ENCODE data around the gene RBBP8NL.

Gene RBBP8NL

GRCh38 chr20:62418709-62419487 is 8.4 kb downstream of the RBBP8NL start:
- no peak for DNase-seq

GRCh38 chr20:62417981-62418708 is 9.2 kb downstream of the RBBP8NL start:
- no peak for DNase-seq

DNA sequence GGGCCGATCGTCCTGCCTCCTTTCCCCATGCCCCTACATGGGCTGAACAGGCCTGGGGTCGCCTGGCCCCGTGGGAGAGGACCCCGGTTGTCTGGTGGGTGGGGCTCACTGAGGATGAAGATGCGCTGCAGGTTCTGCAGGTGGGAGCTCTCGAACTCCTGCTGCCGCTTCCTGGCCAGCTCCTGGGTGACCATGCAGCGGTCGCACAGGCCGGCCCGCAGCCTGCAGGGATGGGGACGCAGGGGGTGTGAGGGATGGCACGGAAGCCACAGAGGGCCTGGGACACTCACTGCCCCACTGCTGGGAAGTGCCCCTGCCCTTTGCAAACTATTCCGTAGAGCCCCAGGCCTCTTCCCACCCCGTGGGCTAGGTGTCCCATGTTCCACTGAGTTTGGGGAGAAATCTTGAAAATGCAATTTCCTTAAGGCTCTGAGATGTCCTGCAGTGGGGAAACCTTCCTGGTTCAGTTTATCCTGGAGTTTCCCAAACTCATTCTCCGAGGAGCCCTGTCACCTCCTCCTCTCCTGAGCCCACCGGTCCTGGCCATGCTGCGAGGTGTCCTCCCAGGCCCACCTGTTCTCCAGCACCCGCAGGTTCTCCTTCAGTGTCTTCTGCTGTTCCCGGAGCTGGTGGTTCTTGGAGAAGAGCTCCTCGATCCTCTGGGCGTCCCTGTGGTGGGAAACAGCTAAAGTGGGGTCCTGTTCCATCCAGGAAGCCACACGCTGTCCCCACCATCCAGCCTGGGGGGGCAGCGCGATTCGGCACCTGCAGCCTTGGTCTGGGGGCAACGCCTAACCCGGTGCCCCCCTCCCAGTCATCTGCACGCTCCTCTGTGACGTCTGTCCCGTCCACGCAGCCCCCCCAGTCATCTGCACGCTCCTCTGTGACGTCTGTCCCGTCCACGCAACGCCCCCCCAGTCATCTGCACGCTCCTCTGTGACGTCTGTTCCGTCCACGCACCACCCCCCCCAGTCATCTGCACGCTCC is 10.4 kb downstream of the RBBP8NL start:
- DNase-seq, result no peak

DNA sequence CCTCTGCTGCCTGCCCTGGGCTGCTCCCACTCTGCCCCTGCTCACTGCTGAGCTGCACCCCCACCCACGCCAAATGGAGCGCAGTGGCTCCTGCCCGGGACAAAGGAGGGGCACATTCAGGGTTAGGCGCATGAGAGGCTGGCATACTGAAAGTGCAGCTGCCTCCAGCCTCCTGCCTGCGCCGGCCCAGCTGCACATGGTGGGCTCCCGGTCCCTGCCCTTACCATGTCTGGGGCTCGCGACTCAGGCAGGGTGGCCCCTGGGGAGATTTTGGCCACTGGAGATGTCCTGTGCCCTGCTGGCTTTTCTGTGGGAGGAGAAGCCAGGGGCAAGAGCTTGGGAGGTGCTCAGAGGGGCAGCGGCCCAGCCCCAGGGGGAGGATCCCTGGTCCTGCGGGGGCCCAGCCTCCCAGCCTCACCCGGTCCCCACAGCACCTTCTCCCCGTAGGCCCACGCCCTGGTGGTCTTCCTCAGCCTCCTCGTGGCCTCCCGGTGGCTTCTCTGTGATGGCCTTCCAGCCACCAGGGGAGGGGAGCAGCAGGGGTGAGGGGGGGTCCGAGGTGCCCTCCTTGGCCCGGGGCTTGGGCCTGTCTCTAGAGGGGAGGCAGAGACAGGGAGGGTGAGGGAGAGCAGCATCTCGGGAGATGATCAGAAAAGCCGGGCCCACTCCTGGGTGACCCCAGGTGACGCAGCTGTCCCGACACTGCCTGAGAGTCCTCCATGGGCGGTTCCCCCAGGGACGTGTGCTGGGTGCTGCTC is 11.8 kb downstream of the RBBP8NL start:
- no peak for DNase-seq

GRCh38 chr20:62413896-62414481 is 13.3 kb downstream of the RBBP8NL start:
- no peak for DNase-seq

DNA sequence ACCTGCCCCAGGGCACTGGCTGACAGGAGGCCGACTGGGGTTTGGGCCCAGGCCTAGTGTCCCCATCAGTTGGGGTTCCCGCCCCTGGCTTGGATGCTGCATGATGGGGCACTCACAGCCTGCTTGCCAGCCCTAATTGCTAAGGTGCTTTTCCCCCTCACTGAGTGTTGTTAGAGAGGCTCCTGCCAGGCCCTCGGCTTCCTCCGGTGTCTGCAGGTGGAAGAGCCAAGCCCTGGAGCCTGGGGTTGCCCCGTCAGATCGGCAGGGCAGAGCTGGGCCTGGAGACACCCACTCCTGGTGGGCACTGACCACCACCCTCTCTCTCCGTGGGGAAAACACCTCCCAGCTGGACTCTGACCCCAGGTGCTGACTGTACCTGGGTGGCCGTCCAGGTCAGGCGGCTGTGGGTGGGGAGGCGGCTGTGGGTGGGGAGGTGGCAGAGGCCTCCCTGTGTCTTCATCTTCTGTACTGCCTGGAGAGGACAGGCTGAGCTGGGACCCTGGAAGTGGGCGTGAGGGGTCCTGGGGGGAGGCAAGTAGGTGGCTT is 14.2 kb downstream of the RBBP8NL start:
- DNase-seq, result no peak

GRCh38 chr20:62412194-62413024 is 14.9 kb downstream of the RBBP8NL start:
- no peak for DNase-seq

DNA sequence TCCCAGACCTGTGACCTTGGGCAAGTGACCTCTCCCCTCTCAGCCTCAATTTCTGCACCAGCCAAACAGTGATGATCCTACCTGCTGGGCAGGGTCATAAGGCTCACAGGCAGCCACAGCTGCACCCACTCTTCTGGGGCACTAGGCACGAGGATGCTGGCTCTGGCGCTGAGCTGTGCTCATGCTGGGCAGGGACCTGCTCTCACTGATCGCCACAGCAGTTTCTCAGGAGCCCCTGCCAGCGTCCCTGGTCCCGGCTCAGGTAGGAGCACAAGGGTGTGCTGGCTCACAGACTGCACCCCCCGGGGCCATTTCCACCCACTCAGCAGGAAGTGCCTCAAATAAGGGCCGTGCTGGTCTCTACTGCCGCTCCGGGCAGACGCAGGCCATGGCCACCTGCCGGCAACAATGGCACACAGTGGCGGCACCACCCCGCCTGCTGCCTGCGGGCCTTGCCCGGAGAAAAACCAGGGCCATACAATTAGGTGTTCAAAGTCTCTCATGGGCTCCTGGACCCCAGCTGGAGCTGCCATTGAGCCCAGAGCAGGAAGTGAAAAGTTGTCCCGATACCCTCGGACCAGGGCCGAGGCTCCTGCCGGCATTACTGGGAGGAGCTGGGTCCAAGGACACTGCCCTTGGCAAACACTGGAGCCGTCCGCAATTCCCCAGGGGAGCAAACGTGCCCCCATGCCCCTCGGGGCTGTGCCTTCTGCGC is 15.7 kb downstream of the RBBP8NL start:
- DNase-seq, result no peak

DNA sequence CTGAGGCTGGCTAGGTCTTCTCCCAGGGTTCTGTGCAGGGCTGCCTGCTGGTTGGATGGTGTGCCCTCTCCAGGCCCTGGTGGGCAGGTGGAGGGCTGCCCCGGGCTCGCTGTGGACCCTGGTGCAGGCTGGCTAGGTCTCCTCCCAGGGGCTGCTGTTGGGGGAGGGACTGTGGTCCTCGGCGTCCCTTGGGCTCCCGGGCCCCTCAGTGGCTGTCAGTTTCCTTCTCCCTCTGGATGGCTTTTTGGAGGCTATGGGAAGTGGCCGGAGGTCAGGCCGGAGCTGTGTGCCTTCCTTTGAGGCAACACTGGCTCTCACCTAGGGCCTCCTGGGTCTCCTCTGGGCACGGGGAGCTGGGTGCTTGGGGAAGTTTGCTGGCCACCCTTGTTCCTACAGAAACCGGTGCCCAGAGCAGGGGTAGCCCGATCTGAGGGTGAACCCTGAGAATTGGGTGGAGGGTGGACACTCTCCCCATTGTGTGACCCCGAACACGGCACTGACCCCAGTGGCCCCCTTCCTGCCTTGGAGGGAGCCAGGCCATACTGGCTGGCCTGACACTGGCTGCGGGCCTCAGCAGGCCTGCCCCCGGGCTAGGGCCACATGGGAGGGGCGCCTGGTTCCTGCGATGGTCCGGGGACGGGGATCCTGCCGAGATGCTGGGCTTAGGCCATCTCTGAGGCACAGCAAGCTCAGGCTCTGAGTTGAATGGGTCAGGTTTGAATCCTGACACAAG is 16.4 kb downstream of the RBBP8NL start:
- no peak for DNase-seq

- no peak for DNase-seq
Observed at GRCh38 chr20:62409931-62410745, 17.2 kb downstream of the RBBP8NL start.

GRCh38 chr20:62409086-62409853 is 18.1 kb downstream of the RBBP8NL start:
- DNase-seq, result no peak

DNA sequence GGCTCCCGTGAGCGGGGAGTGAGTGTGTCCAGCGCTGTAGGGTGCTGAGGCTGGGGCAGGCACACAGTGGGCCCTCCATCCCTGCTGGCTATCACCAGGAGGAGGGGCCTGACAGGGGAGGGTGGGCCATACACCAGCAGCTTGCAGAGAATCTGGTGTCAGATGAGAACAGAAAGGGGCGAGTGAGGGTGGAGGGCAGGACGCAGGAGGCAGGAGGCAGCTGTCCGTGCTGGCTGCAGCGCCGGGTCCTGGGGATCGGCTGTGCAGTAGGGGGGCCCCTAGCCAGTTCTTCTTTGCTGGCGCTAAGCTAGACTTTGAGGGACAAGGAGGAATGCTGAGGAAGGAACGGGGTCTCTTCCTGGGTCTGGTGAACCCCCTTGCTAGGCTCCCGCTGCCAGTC is 18.7 kb downstream of the RBBP8NL start:
- no peak for DNase-seq

DNA sequence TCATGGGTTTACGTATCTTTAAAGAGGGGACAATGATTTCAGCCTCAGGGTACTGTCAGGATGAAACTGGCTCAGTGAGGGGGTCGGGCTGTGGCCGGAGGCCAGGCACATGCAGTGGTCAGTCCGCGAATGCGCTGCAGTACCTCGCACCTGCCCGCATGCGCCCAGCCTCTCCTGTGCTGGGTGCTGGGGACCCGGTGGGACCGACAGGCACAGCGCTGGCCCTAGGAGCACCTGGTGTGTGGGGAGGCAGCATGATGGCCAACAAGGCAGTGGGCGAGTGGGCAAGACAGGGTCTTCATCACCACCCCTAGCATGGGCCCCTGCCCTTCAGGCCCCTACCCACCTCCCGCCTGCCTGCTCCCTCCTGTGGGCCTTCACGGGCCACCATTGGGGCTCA is 19.3 kb downstream of the RBBP8NL start:
- DNase-seq, result no peak

DNA sequence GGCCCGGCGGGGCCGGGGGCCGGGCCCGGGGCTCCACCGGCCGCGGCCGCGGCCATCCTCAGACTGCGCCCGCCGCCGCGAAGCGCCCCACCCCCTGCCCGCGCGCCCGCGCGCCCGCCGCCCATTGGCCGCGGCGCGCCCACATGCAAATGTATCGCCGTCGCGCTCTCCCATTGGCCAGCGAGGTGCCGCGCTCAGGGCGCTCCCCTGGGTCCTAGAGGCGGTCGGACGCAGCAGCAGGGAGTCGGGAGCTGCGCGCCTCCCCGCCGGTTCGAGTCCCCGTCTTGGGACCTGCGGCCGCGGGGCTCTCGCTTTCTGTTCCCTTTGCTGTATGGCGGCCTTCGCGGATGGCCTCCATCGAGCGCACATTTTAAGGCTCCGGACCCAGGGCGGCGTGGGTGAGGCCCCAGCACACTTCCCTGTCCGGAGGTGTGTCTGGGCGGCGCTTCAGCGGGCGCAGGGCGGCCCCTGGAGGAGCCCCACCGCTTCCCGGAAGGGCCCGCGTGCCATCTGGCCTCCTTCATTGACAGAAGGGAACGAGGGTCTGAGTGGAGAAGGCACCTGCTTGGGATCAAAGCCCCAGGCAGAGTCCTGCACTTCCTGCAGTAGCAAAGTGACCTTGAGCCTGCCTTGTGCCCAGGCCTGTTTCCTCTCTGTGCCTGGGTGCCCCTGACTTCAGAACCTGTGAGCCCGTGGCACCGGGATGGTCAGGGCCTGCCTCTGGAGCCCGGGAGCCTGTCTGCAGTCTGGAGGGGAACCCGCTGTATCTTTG is 19.9 kb downstream of the RBBP8NL start, which contains the start of gene CABLES2:
CABLES2 (minus strand) TSS at position 65 of the 772 bp plus-strand sequence; CDS start at position 56, 9 bp downstream.
- DNase-seq, result peak; percentile 95

- no peak for DNase-seq
Observed at GRCh38 chr20:62406635-62407176, 20.6 kb downstream of the RBBP8NL start.

- no peak for DNase-seq
Observed at GRCh38 chr20:62405981-62406513, 21.3 kb downstream of the RBBP8NL start.

Data from HCEC 1CT (cell line).